Left ventricle myocardium inferior (tissue), 1 donor: ENCODE measurements around the gene ADGRF3. TPM values are rescaled to one million over a fixed set of nuclear protein-coding genes. Genes with fewer than 3 reads are reported as not detected.
"Not testable (repeated sequence)": the region's sequence is repeated elsewhere in the genome, so short reads cannot be mapped to it uniquely, and the experiment has no call there.

Experiments
- DNase-seq: peaks from one replicate; pipeline ENCODE4 v3.0.0-alpha.2; 2020
- H3K27ac ChIP-seq: fragments of 200-600 bp; replicated peaks from 2 replicates; pipeline ENCODE4 v1.8.0; 2021
- H3K27me3 ChIP-seq: fragments of 200-600 bp; 2 replicates; pipeline ENCODE4 v1.8.0; 2021; ENCODE audit warnings: low read depth
- H3K36me3 ChIP-seq: fragments of 200-600 bp; 2 replicates; pipeline ENCODE4 v1.8.0; 2021
- H3K4me1 ChIP-seq: fragments of 200-600 bp; 2 replicates; pipeline ENCODE4 v1.8.0; 2021
- H3K4me3 ChIP-seq: fragments of 200-600 bp; 2 replicates; pipeline ENCODE4 v1.8.0; 2021; ENCODE audit warnings: mild to moderate bottlenecking, moderate library complexity
- H3K9me3 ChIP-seq: fragments of 200-600 bp; replicated peaks from 2 replicates; pipeline ENCODE4 v1.8.0; 2021
- intact Hi-C: fragments of 100-400 bp; cut with micrococcal nuclease; formaldehyde crosslinking; loops from one replicate; pipeline ENCODE4 v1.11.0; 2022
- total RNA-seq: library from RNA; stranded (reverse); fragmentation: NEBNext Ultra II Directional; extraction: Animal tissue kit (Norgen Biotek cat#: 25700); gene quantifications from one replicate; pipeline ENCODE4 v1.2.1, GENCODE V29; 2021
- TF ChIP-seq, protein P1 (sequence below): fragments of 200-600 bp; IDR thresholded peaks from 2 replicates; pipeline ENCODE4 v1.8.0; 2021; ENCODE audit warnings: antibody characterized with exemption, mild to moderate bottlenecking, borderline replicate concordance
- donor health status: DM: no; HTN: yes; CAD: no; lungs with severe emphysema.

ADGRF3 gene
- total RNA-seq, 1 donor from 2014 or later = not detected

DNA sequence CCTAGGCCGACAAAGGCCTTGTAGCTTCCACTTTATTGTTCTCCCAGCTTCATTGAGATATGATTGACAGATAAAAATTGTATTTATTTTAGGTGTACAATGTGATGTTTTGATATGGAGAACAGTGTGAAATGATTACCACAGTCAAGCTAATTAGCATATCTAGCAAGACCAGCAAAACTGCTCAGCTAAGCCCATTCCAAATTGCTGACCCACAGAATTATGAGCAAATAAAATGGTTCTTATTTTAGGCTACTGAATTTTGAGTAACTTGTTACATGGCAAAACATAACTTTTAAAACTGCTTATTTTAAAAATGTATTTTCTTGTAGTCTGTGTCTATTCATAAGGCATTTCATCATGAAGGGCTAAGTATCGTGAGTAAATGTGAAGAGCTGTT is 9.3 kb downstream of the ADGRF3 start:
- Histone ChIP-seq H3K27ac (no peak overlapping the region), H3K9me3 (no peaks in the 10 kb centered on the region), H3K4me1 (no peaks in the 10 kb centered on the region), H3K4me3 (no peak overlapping the region), H3K36me3 (no peaks in the 10 kb centered on the region), H3K27me3 (no peaks in the 10 kb centered on the region)
- TF ChIP-seq, protein P1, sequence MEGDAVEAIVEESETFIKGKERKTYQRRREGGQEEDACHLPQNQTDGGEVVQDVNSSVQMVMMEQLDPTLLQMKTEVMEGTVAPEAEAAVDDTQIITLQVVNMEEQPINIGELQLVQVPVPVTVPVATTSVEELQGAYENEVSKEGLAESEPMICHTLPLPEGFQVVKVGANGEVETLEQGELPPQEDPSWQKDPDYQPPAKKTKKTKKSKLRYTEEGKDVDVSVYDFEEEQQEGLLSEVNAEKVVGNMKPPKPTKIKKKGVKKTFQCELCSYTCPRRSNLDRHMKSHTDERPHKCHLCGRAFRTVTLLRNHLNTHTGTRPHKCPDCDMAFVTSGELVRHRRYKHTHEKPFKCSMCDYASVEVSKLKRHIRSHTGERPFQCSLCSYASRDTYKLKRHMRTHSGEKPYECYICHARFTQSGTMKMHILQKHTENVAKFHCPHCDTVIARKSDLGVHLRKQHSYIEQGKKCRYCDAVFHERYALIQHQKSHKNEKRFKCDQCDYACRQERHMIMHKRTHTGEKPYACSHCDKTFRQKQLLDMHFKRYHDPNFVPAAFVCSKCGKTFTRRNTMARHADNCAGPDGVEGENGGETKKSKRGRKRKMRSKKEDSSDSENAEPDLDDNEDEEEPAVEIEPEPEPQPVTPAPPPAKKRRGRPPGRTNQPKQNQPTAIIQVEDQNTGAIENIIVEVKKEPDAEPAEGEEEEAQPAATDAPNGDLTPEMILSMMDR = no peak
- intact Hi-C loops = no loop called here
- DNase-seq = no peak

DNA sequence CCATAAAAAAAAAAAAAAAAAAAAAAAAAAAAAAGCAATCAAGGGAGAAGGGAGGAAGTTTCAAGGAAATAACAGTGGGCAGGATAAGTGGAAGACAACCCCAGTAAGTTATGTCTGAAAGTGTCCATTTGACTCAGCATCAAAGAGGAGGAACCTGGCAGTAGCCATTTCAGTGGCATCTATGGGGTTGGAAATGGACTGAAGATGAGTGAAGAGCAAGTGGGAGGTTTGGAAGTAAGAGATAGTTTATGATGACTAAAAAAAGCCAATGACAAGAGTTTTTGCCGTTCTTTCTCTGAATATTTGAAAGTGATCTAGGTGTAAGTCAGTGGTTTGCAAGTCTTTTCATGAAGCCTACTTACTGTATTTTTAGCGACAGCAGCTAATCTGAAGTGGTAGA is 9.9 kb downstream of the ADGRF3 start:
- Histone ChIP-seq H3K9me3 (no peaks in the 10 kb centered on the region), H3K27me3 (no peaks in the 10 kb centered on the region), H3K36me3 (no peaks in the 10 kb centered on the region), H3K4me3 (no peak overlapping the region), H3K4me1 (no peaks in the 10 kb centered on the region), H3K27ac (no peak overlapping the region)
- no peak for DNase-seq
- TF ChIP-seq, protein P1 = no peak
- intact Hi-C loops = no loop called here

DNA sequence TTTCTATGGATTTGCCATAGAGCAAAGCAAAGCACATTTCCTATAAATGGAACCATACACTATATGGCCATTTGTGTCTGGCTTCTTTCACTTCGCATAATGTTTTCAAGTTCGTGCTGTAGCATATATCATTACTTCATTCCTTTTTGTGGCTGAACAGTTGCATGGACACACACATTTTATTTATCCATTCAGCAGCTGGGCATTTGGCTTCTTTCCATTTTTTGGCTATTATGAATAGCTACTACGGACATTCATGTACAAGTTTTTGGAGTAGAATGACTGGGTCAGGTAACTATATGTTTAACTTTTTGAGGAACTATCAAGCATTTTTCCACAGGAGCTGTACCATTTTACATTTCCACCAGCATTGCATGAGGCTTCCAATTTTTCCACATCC is 11.4 kb downstream of the ADGRF3 start:
- TF ChIP-seq, protein P1 = no peak
- no peak overlapping the region for H3K27ac ChIP-seq
- H3K27me3 ChIP-seq = no peaks in the 10 kb centered on the region
- DNase-seq = no peak
- intact Hi-C loops = no loop called here
- no peak overlapping the region for H3K4me3 ChIP-seq
- H3K4me1 ChIP-seq = no peaks in the 10 kb centered on the region
- no peaks in the 10 kb centered on the region for H3K9me3 ChIP-seq
- no peaks in the 10 kb centered on the region for H3K36me3 ChIP-seq

DNA sequence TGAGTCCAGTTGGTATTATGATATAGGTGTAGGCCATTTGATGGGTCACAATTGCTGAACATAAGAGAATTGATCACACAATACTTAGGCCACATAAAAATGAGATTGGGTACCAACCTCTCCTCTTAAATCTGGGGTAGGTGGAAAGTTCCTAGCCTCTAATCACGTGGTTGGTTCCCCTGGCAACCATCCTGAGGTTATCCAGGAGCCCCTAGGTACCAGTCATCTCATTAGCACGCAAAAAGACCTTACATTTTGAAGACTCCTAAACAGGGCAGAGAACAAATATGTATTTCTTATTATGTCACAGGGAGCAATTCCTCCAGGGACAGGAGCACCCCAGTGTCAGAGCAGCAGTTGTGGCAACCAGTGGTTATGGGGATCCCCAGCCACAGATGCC is 13.3 kb downstream of the ADGRF3 start:
- Histone ChIP-seq H3K4me1 (no peaks in the 10 kb centered on the region), H3K27ac (no peak overlapping the region), H3K9me3 (no peaks in the 10 kb centered on the region), H3K36me3 (no peaks in the 10 kb centered on the region), H3K27me3 (no peaks in the 10 kb centered on the region), H3K4me3 (no peak overlapping the region)
- DNase-seq = no peak
- intact Hi-C loops = no loop called here
- TF ChIP-seq, protein P1 = no peak

DNA sequence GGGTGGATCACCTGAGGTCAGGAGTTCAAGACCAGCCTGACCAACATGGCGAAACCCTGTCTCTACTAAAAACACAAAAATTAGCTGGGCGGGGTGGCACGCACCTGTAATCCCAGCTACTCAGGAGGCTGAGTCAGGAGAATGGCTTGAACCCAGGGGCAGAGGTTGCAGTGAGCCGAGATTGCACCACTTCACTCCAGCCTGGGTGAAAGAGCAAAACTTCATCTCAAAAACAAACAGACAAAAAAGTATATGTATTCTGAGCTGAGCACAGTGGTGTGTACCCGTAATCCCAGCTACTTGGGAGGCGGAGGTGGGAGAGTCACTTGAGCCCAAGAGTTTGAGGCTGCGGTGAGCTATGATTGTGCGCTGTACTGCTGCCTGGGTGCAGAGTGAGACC is 15.3 kb downstream of the ADGRF3 start:
- intact Hi-C loops, H3K9me3 ChIP-seq, H3K27ac ChIP-seq, H3K4me1 ChIP-seq, H3K27me3 ChIP-seq, H3K36me3 ChIP-seq, DNase-seq, H3K4me3 ChIP-seq: not testable (repeated sequence)

DNA sequence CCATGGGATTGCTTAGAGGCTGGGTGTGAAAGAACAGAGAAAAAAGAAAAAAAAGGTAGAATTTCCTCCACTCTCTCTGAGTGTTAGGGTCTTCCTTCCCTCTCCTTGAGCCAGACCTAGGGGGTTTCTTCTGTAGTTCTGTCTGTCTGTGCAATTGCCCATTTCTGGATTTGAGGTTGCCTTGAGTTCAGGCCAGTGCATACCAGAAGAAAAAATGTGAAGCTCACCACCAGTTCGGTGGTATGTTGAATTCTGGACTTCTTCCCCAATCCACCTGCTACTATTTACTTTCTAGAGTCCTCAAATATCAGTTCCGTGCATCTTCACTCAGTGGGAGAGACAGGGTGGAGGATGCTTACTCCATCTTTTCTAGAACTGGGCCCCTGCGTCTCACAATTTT is 16.0 kb downstream of the ADGRF3 start:
- no peak for DNase-seq
- Histone ChIP-seq H3K4me3 (no peak overlapping the region), H3K27ac (no peak overlapping the region), H3K4me1 (no peaks in the 10 kb centered on the region), H3K36me3 (no peaks in the 10 kb centered on the region), H3K9me3 (no peaks in the 10 kb centered on the region), H3K27me3 (no peaks in the 10 kb centered on the region)
- intact Hi-C loops = no loop called here
- TF ChIP-seq, protein P1 = no peak
